Measurements from ENCODE around the gene GOT1.

The GOT1 gene

DNA sequence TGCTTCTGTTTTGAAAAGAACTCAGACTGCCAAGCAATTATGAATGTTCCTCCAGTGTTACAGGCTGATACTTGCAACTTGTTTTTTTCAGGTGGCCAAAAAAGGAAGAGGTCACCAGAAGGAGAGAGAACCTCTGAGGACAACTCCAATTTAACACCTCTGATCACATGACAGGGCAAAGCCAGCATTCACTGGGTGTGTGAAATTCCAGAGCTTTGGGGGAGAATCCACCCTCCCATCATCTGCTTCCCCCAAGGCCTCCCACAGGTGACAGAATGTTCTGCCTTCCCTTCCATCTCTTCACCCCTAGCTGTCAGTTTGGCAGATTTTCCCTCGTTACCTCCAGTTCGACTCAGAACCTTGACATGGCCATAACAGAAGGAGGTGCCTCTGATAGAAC is 39.1 kb downstream of the GOT1 start:
- TF ChIP-seq, protein P1, sequence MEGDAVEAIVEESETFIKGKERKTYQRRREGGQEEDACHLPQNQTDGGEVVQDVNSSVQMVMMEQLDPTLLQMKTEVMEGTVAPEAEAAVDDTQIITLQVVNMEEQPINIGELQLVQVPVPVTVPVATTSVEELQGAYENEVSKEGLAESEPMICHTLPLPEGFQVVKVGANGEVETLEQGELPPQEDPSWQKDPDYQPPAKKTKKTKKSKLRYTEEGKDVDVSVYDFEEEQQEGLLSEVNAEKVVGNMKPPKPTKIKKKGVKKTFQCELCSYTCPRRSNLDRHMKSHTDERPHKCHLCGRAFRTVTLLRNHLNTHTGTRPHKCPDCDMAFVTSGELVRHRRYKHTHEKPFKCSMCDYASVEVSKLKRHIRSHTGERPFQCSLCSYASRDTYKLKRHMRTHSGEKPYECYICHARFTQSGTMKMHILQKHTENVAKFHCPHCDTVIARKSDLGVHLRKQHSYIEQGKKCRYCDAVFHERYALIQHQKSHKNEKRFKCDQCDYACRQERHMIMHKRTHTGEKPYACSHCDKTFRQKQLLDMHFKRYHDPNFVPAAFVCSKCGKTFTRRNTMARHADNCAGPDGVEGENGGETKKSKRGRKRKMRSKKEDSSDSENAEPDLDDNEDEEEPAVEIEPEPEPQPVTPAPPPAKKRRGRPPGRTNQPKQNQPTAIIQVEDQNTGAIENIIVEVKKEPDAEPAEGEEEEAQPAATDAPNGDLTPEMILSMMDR (IDR thresholded peaks at IDR 0.05; ENCODE audit: low read depth, low read length): no peak
- H3K27ac ChIP-seq: no peak overlapping the region
- peaks cover 4% of the 10 kb centered on the region for H3K36me3 ChIP-seq

DNA sequence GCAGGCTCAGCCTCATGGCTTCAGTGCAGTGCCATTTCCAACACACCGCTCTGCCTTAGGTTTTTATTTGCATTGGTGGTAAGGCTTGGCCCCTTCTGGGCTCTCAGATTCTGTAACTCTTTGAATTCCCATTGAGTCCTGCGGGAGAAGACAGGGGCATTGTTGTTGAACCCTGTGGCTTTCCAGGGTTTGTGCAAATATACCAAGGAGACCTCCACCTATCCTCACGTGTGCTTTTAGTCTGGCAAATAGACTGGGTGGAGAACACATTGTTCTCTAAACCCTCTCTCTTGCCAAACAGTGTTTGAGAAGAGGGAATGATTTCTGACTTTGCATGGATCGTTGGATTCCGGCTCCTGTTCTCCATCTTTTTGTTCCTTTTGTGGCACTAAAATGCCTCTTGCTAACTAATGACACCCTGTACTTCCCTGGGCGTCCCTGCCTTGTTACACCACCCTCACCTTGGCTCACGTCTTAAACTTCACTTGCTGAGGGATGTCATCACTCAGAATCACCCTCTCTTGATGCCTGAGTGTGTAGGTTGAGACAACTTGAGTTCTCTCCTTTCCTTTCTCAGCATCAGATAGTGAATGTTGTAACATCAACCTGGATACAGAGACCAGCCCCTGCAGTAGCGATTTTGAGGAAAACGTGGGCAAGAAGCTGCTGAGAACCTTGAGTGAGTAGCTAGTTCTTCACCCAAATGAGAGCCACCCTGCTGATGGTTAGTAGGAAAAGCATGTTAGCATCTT is 40.5 kb downstream of the GOT1 start:
- Histone ChIP-seq H3K27ac (no peak overlapping the region), H3K4me3 (ENCODE audit: low read depth, low read length) (no peak overlapping the region)

More for the DNA sequence above, 39.1 kb downstream of the GOT1 start:
- no peaks in the 10 kb centered on the region for H3K27me3 ChIP-seq (ENCODE audit: insufficient read depth, low read depth, severe bottlenecking)
- H3K9me3 ChIP-seq (ENCODE audit: severe bottlenecking): no peaks in the 10 kb centered on the region
- no peak for DNase-seq
- no peak overlapping the region for H3K4me3 ChIP-seq (ENCODE audit: low read depth, low read length)

DNA sequence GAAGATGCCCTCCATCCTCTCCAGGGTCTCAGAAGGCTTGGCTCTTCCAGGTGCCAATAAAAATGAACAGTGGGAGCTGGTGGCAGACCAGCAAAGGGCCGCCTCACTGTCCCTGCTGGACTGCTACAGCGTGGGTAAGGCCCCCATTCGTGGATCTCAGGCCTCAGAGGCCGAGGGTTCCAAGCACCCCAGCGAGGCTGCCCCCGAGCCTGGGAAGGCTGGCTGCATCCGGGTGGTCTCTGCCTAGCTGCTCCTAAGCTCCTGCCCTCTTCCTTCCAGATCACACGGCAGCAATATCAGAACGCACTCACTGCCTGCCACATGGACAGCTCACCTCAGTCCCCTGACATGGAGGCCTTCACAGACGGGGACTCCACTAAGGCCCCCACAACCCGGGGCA is 42.9 kb downstream of the GOT1 start:
- TF ChIP-seq, protein P1 (IDR thresholded peaks at IDR 0.05; ENCODE audit: low read depth, low read length): no peak
- no peaks in the 10 kb centered on the region for H3K36me3 ChIP-seq
- DNase-seq: no peak
- no peaks in the 10 kb centered on the region for H3K27me3 ChIP-seq (ENCODE audit: insufficient read depth, low read depth, severe bottlenecking)
- H3K4me3 ChIP-seq (ENCODE audit: low read depth, low read length): no peak overlapping the region
- no peaks in the 10 kb centered on the region for H3K9me3 ChIP-seq (ENCODE audit: severe bottlenecking)
- H3K27ac ChIP-seq: no peak overlapping the region

More for the DNA sequence above, 40.5 kb downstream of the GOT1 start:
- TF ChIP-seq, protein P1 (IDR thresholded peaks at IDR 0.05; ENCODE audit: low read depth, low read length): no peak
- Histone ChIP-seq H3K27me3 (ENCODE audit: insufficient read depth, low read depth, severe bottlenecking) (no peaks in the 10 kb centered on the region), H3K36me3 (no peaks in the 10 kb centered on the region; the same call in 1 of the 2 replicates), H3K9me3 (ENCODE audit: severe bottlenecking) (no peaks in the 10 kb centered on the region)
- no peak for DNase-seq

DNA sequence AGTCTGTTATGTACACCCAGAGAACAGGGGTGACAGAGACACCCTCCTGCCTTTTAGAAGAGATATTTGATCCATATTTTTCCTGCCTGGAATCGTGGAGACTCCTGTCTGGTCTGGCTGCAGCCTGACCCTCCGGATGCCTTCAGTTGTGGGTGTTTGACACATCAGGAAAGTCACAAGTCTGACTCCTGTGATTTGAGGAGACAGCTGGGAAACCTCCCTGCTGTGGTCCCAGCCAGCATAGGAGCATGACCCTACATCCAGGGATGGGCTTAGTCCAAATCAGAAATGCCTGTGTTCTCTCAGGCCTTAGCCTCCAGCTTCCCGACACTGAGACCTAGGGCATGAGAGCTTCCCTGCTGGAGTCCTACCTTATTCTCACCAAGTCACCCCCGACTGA is 43.4 kb downstream of the GOT1 start:
- no peak overlapping the region for H3K4me3 ChIP-seq (ENCODE audit: low read depth, low read length)
- TF ChIP-seq, protein P1 (IDR thresholded peaks at IDR 0.05; ENCODE audit: low read depth, low read length): no peak
- H3K27ac ChIP-seq: no peak overlapping the region
- H3K9me3 ChIP-seq (ENCODE audit: severe bottlenecking): no peaks in the 10 kb centered on the region
- no peaks in the 10 kb centered on the region for H3K27me3 ChIP-seq (ENCODE audit: insufficient read depth, low read depth, severe bottlenecking)
- no peaks in the 10 kb centered on the region for H3K36me3 ChIP-seq
- DNase-seq: no peak

DNA sequence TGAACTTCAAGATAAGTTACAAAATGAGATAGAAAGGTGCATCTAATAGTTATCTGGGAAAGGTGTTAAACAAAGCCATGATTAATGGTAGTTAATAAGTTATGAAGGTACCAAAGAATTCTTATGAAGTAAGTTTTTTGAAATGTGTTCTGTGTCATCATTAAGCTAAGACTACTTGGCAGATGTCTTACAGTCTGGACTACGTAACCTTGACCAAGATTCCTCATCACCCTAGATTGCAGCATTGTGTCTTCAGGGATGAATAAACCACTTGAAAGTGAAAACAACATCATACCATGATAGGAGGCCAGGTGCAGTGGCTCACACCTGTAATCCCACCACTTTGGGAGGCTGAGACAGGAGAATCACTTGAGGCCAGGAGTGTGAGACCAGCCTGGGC is 48.2 kb downstream of the GOT1 start:
- no peak for DNase-seq
- no peak overlapping the region for H3K27ac ChIP-seq
- no peaks in the 10 kb centered on the region for H3K9me3 ChIP-seq (ENCODE audit: severe bottlenecking)
- no peaks in the 10 kb centered on the region for H3K36me3 ChIP-seq
- TF ChIP-seq, protein P1 (IDR thresholded peaks at IDR 0.05; ENCODE audit: low read depth, low read length): no peak
- no peak overlapping the region for H3K4me3 ChIP-seq (ENCODE audit: low read depth, low read length)
- H3K27me3 ChIP-seq (ENCODE audit: insufficient read depth, low read depth, severe bottlenecking): no peaks in the 10 kb centered on the region

DNA sequence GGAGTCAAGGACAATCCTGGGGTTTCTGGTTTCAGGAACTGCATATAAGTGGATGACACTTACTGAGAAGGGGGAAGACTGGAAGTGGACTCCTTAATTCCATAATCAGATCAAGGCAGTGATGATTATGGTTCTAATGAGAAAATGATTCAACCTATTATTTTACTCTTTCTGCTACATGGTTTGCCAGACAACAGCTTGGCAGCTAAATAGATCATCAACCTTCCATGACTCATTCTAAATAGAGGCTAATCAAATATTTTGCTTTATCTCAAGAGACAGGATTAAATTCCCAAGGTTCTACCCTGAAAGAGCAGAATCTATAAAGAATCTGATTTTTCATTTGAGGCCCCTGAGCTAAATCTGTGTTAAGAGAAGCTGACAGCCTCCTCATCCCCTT is 55.0 kb downstream of the GOT1 start:
- Histone ChIP-seq H3K27ac (no peak overlapping the region), H3K36me3 (no peaks in the 10 kb centered on the region), H3K27me3 (ENCODE audit: insufficient read depth, low read depth, severe bottlenecking) (no peaks in the 10 kb centered on the region), H3K4me3 (ENCODE audit: low read depth, low read length) (no peak overlapping the region), H3K9me3 (ENCODE audit: severe bottlenecking) (no peaks in the 10 kb centered on the region)
- no peak for DNase-seq
- TF ChIP-seq, protein P1 (IDR thresholded peaks at IDR 0.05; ENCODE audit: low read depth, low read length): no peak
